Thyroid gland (tissue), 4 donors: ENCODE measurements around the gene ADGRF4. TPM values are rescaled to one million over a fixed set of nuclear protein-coding genes. Genes with fewer than 3 reads are reported as not detected.

Experiments used
- DNase-seq, 2 donors: peaks; one replicate each; pipeline ENCODE4 v3.0.0-alpha.2; 2019
- H3K27ac ChIP-seq, 3 donors: fragments of 200-600 bp; sonication (generic); 1 replicate in 2 of 3; 2 replicates in 1 of 3; pipeline ENCODE4 v1.5.1; 2016 to 2019; ENCODE audit warnings: mild to moderate bottlenecking in 1 of 3, moderate library complexity in 1 of 3
- H3K27me3 ChIP-seq: fragments of 200-600 bp; sonication (generic); one replicate; pipeline ENCODE4 v1.5.1; 2019
- H3K36me3 ChIP-seq, 2 donors: fragments of 200-600 bp; sonication (generic); one replicate each; pipeline ENCODE4 v1.5.1; 2016 to 2019
- H3K4me1 ChIP-seq, 2 donors: fragments of 200-600 bp; sonication (generic); one replicate each; pipeline ENCODE4 v1.5.1; 2017 to 2019
- H3K4me3 ChIP-seq, 3 donors: fragments of 200-600 bp; sonication (generic); replicated peaks in 1 of 3; 1 replicate in 2 of 3; 2 replicates in 1 of 3; pipeline ENCODE4 v1.5.1; 2016; ENCODE audit warnings: mild to moderate bottlenecking in 1 of 3
- H3K9me3 ChIP-seq: fragments of 200-600 bp; sonication (generic); one replicate; pipeline ENCODE4 v1.5.1; 2017
- POLR2A ChIP-seq, 2 donors: fragments of 450-650 bp; IDR thresholded peaks; one replicate each; pipeline ENCODE4 v1.6.1; 2017; ENCODE audit warnings: antibody characterized with exemption in 2 of 2, mild to moderate bottlenecking in 2 of 2, moderate library complexity in 1 of 2
- WGBS, 2 donors: methylation state at CpG; one replicate each; pipeline ENCODE4 v1.1.5; 2017; 5-methylcytosine and 5-hydroxymethylcytosine counted together
- intact Hi-C: fragments of 100-400 bp; cut with DNase I; formaldehyde crosslinking; loops from one replicate; pipeline ENCODE4 v1.15.1; 2023
- total RNA-seq, 4 donors: library from RNA; depleted of rRNA; stranded (reverse); fragments of >200 nt; gene quantifications; one replicate each; pipeline ENCODE4 v1.2.3, GENCODE V29; 2016
- TF ChIP-seq, protein P1 (sequence below), 6 experiments: fragments of 200-600 bp in 3 of 6; fragments of 450-650 bp in 3 of 6; sonication (generic) in 3 of 6; IDR thresholded peaks; one replicate each; pipeline ENCODE4 v1.5.1; 2016 to 2019; ENCODE audit warnings: antibody characterized with exemption in 6 of 6, mild to moderate bottlenecking in 2 of 6, inconsistent platforms in 1 of 6, moderate library complexity in 1 of 6

Gene ADGRF4
- total RNA-seq, 4 donors from 2014 or later, result 0.13 TPM; not detected in 3

DNA sequence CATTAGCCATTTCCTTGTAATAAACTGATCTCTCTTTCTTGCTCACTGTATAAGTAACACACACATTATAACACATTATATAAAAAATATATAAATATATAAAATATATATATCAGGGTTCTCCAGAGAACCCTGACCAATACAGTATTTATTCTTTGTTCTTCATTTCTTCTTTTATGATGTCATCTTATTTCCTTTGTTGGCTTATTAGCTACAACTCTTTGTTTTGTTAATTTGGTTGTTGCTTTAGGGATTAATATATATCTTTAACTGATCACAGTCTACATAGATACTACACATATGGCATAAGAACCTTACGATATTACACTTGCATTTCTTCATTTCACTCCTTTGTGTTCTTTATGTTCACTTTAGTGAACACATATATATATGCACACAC is 68.7 kb downstream of the ADGRF4 start:
- Histone ChIP-seq H3K27ac (no peak overlapping the region), H3K4me1 (no peaks in the 10 kb centered on the region), H3K36me3 (no peaks in the 10 kb centered on the region), H3K9me3 (no peaks in the 10 kb centered on the region), H3K4me3 (no peak overlapping the region), H3K27me3 (no peaks in the 10 kb centered on the region)
- TF ChIP-seq, protein P1, sequence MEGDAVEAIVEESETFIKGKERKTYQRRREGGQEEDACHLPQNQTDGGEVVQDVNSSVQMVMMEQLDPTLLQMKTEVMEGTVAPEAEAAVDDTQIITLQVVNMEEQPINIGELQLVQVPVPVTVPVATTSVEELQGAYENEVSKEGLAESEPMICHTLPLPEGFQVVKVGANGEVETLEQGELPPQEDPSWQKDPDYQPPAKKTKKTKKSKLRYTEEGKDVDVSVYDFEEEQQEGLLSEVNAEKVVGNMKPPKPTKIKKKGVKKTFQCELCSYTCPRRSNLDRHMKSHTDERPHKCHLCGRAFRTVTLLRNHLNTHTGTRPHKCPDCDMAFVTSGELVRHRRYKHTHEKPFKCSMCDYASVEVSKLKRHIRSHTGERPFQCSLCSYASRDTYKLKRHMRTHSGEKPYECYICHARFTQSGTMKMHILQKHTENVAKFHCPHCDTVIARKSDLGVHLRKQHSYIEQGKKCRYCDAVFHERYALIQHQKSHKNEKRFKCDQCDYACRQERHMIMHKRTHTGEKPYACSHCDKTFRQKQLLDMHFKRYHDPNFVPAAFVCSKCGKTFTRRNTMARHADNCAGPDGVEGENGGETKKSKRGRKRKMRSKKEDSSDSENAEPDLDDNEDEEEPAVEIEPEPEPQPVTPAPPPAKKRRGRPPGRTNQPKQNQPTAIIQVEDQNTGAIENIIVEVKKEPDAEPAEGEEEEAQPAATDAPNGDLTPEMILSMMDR (IDR thresholded peaks at IDR 0.05), result no peak
- TF ChIP-seq POLR2A (IDR thresholded peaks at IDR 0.05), result no peak
- no peak for DNase-seq
- intact Hi-C loops, result no loop called here
- WGBS, 2 donors, result 88 to 98% methylated on average over 1 of the region's 1 CpG

GRCh38 chr6:47769982-47770381 is 71.6 kb downstream of the ADGRF4 start:
- TF ChIP-seq POLR2A (IDR thresholded peaks at IDR 0.05), result no peak
- TF ChIP-seq, protein P1 (IDR thresholded peaks at IDR 0.05), result no peak
- Histone ChIP-seq H3K27ac (no peak overlapping the region), H3K4me1 (no peaks in the 10 kb centered on the region), H3K9me3 (no peaks in the 10 kb centered on the region), H3K27me3 (no peaks in the 10 kb centered on the region), H3K4me3 (no peak overlapping the region), H3K36me3 (no peaks in the 10 kb centered on the region)
- DNase-seq, result no peak
- intact Hi-C loops, result no loop called here

Other genes starting within 250 kb of the ADGRF4 start
- 10 to 100 TPM; 27.9 to 48.2 (median 33.0) TPM for gene CD2AP, start 220.8 kb upstream of the ADGRF4 start, total RNA-seq
- gene OPN5, start 83.5 kb downstream of the ADGRF4 start, total RNA-seq, result not detected